T-helper 9 cell (primary cell): Measurements from ENCODE around the gene COL5A2.
A peak's percentile ranks its signal among the peaks of the same experiment; 100 is the strongest.

Source experiments
- DNase-seq: peaks from one replicate; pipeline ENCODE4 v3.0.0-alpha.2; 2020

COL5A2 gene

DNA sequence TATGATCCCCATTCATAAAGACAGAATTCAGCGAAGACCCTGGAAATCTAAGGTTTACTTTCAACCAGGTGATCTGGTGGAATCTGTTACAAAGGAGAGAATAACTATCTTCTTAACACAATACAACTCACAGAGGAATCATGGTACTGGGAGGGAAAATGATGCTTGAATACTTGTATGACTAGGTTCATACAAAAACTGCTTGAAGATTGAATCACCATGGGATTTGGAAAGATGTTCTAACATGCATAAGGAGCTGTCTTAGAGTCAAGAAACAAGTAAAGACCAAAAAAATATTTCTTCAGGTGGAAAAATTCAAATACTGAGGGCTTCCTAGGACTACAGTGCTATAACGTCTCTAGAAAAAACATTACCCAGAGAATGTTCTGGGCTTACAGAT is 32.2 kb downstream of the COL5A2 start:
- no peak for DNase-seq

DNA sequence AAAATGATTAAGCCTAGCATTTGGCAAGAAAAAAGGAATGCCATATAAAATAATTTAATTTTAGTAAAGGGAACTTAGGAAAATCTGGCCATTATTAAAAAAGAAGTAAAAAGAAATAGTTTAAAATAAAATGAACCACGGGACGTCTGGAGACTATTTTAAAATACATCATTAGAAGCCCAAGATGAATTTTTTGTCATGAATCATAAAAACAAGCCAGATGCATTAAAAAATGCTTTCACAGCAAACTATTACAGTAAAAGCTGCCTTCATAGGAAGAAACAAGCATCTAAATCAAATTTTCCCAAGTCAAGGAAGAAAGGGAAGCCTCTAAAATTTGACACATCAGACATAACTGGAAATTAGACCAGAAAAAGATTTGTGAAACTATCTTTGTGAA is 33.0 kb downstream of the COL5A2 start:
- DNase-seq = no peak

DNA sequence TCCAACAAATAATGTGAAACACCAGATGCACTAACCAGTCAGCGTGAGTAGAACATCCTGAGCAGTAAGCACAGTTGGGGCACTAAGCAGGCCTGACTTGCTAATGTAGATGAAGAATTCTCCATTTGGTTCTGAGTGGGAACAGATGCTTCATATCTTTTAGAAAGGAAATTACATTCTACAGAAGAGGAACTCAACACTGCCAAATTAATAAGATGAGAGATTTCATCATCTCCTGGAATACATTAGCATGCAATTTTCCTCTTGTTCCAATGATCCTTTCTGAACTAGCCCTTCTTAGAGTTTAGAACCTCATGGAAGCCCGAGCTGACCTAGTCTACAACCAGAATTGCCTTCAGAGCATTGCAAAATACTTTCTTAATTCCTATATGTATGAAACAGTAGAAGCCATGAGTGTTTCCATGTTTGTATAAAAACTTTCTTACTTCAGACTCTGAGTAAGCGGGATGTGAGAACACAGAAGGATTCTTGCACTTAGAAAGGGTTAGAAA is 34.8 kb downstream of the COL5A2 start:
- no peak for DNase-seq

DNA sequence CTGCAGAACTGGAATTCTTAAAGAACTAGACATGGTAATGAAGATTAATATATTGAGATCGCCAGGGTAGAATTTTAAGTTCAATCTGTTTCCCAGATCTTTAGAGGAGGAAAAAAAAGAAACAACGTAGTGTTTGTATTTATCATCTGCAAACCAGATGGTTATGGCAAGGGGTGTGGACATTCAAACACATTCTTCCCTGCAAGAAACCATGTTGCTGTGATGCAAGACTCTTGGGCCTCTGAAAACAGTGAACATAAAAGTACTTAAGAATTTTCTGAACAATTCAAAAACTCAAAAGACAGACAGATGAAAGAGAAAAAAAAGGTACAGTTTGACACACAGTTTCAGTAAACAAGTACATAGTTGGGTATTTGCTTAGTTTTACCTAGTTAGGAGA is 35.6 kb downstream of the COL5A2 start:
- no peak for DNase-seq

DNA sequence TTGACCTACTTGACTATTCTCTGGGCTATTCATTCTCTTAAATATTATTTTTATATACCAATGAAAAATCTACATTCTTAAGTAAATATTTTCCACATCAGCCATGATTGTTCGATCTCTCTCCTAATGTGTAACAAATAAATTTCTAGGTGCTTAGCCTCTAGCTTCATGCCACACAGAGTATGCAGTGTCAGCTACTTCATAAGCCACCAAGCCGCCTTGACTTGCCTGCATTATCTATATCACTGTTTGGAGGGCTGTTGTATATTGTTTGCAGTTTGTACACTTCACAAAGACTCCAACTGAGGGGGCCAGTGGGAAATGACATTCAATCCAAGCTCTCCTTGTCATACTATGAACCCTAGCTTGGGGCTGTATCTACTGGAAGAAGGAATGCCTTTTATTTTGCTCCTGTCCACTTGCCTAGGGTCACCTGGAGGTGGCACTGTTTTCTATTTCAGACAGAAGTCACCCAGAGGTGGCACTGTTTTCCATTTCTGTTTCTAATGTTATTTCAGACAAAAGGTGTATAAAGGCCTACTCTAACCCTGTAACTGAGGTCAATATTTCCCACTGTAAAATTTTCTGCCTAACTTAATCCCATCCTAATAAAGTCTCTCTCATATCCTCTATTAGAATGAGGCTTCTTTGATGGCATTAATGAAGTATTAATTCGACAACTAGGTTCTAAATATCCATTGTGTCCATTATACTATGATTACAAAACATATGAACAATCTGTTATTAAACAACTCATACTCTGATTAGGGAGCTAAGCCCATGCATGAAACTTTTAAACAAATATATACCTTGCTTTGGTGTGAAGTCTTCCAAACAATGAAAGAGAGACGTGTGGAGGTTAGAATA is 36.4 kb downstream of the COL5A2 start:
- DNase-seq = peak; percentile 17

DNA sequence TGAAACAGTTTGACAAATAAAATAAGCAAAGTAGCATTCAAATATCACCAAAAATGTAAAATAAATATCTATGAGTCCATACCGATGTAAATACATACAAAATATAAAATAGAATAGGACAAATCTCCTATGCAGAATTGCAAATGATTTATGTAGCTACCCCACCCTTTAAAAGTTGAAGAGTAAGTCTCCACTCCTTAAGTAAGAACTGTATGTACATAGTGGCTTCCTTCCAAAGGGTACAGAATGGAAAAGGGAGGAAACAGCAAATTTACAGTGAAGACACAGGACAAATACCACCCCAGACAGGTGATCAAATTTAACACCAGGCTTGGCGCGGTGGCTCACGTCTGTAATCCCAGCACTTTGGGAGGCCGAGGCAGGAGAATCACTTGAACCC is 40.8 kb downstream of the COL5A2 start:
- no peak for DNase-seq

DNA sequence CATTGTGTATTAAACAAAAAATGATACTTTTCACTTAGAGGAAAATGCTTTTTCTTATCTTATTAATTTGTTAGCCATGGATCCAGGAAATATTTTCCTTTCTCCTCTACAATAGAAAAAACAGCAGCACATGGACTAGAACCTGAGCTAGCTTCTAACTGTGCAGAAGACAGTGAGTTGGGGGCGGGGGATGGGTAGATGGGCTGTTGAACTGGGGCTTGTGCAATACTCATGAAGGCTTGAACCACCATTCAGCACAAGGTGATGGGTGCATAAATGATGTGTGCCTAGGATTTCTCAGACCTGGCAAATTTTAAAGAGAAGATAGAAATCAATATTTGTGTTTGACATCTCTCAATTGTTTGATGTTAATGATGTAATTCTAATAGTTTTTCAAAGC is 42.0 kb downstream of the COL5A2 start:
- DNase-seq = no peak

DNA sequence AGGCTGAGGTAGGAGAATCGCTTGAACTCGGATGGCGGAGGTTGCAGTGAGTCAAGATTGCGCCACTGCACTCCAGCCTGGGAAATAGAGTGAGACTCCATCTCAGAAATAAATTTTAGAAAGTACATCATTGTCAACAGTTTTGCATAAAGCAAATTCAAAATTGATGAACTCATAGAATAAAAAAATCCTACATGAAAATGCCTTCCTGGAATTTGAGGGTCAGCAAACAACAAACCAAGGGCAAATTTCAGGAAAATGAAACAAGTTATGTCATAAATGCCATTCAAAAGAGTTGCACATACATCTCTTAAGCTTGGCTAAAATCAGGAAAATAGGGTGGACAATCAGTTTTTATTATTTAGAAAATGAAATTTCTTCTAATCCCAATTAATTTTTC is 45.1 kb downstream of the COL5A2 start:
- no peak for DNase-seq

DNA sequence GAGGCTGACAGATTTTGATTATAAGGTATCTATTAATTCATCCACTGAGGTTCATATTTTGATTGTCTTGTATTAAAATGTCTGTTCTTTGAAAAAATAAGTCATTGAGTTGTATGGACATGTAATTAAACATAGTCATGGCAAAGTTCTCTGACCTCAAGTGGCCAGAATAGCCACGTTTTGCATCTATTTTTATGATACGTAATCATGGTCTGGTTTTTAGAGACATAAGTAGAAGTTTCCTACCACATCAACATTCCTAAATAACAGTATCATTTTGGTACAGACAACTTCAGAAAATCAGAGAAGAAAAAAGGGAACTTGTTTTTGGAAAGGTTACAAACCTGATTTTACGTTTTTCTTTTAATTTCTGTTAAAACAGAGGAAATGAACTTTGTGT is 47.6 kb downstream of the COL5A2 start:
- no peak for DNase-seq

DNA sequence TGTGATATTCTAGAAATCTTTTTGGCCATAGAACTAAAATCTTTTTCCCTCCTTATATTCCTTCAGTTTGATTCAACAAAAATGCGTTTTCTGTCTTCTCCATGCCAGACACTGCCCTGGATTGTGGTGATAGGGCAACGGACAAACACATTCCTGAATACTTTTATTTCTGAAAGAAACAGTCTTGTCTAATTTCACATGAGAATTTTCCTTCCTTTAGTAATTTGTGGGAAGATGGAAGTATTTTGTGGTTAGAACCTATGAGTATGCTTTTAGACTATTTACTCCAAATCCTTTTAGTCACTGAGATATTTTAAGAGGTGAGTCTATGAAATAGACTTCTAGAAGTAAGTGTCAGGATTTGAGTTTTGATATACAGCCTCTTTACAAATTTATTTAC is 49.6 kb downstream of the COL5A2 start:
- no peak for DNase-seq

DNA sequence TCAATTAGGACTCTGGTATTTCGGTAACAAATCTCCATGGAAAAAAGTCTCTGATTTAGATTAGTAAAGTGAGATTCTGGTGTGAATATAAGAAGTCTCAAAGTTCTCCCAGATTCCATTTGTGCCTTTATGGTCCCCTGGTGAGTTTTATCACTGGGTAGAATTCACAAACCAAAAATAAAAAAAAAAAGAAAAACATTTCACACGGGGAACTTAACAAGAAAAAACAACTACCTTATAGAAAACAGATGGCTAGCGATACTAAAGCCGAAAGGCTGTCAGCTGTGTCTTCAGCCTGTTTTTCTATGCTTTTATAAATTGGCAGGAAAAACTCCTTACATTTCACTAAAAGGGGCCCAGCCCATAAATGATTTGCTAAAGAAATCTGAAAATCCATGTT is 50.6 kb downstream of the COL5A2 start:
- no peak for DNase-seq

DNA sequence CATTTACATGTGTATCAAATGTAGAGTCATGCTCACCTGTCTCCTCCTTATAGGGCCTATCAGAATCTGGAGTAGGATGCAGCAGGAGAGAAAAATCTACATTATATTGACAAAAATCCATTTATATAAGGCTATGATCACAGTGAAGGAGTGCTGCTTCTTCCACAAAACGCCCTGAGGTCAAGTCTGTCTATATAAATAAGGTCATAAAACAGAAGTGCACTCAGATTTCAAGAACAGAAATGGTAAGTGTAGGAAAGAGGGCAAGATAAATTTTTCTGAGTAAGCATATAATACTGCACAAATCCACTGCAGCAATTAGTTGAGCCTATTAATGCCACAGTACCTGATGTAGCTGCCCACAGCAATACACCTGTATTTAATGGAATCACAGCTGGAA is 51.8 kb downstream of the COL5A2 start:
- no peak for DNase-seq

DNA sequence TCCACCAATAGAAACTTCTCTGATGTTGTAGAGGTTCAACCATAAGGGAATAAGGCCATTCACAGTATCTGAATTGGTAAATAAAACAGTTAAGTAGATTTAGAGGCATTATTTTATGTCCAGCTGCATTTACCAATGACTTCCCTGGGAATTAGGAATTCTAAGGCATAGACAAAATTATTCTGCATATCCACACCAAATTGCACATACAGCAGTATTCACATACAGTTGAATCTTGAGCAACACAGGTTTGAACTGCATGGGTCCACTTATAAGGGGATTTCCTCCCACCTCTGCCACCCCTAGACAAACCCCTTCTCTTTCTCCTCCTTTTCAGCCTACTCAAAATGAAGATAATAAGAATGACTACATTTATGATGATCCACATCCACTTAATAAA is 54.4 kb downstream of the COL5A2 start:
- DNase-seq = no peak

DNA sequence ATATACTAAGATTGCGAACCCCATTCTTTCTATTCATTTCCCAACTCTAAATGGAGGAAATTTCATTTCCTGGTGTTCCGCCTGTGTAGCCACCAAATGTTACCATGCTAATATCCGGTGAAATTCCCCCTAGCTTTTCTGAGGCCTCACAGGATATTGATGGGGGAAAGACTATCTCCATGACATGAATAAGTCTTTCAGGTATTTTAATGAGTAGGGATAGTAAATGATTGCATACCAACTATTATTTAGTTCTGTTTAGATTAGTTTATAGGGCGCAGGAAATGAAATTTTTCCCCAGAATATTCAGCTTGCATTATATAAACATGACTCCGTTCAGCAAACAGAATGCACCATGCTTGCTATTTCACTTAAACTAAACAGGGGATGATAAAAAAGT is 55.4 kb downstream of the COL5A2 start:
- DNase-seq = no peak

DNA sequence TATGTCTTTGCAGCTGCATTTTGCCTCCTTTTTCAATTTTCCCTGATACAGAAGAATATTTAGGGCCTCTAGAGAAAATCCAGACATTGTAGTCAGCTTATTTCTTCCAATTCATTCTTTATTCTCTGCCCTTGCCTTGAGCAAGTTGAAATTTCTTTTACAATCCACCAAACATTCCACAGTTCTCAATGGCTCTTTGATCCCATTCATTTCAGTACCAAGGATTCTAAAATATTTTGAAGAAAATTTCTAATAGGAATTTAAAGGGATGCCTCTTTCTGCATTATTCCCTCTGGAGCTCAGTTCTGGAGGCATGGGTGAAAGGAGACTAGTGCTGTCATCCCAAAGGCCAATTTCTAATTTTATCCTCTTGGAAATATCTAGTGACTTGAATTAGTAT is 61.2 kb downstream of the COL5A2 start:
- DNase-seq = no peak

DNA sequence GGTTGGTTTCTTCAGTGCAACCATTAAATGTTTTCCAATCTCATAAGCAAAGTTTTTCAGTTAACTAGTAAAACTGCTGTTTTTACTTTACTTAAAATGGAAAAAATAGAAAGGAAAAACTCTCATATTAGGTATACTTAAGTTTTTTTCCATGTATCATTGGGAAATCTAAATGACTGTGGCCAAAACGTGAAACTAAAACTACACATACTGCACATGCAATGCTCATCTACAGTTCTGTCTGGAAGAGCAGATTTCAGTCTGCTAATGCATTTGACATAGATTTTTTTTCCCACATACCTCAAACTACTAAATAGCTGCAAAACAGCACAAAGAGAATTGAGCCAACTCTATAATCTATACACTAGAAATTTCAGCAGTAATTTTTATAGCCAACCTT is 62.6 kb downstream of the COL5A2 start:
- DNase-seq = no peak

DNA sequence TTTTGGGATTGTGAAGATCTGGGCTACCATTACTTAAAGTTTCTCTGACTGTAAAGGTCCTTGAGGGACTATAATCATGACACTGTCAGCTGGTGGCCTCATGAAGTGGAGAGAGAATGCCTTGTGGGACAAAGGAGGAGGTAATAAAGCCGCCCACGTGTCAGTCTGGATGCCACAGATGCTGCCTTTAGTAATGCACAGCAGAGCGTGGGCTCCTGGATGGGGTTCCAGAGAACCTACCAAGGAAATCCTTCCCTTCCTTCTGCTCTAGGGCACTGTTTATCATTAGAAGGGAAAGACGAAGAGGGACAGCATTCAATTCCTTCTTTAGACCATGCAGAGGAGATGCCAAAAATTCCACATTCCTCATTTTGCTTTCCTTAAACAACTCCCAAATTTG is 63.5 kb downstream of the COL5A2 start:
- no peak for DNase-seq

DNA sequence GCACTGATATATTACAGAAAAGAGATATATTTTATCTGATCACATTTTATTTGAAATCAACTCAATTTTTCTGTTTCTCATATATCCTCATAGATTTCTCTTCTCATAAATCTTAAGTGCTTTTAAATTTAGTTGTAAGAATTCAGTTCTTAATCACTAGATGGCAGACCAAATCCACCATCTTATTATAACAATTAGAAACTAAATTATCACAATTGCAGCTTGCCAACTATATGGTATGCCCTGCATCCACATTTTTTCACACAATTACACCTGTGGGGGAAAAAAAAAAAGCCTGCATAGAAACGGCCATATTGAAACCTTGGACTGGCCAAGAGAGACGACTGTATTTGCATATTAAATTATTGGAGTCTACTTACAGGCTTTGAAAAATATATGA is 64.4 kb downstream of the COL5A2 start:
- no peak for DNase-seq

DNA sequence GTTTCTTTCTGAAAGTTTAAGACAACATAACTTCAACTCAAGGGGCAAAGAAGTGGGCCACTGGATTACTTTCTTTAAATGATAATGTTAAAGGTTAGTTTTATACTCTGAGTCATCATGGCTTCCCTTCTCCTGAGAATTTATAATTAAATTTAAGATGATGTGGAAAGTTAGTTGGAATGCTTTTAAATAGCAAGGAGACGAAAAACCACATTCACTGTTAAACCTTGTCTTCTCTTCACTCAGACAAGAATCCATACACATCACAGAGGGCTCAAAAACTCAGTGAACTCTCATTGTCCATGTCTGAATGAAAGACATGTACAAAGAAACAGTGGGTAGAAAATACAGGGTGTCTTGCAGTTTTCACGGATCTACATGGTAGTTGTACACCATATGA is 65.6 kb downstream of the COL5A2 start:
- no peak for DNase-seq

DNA sequence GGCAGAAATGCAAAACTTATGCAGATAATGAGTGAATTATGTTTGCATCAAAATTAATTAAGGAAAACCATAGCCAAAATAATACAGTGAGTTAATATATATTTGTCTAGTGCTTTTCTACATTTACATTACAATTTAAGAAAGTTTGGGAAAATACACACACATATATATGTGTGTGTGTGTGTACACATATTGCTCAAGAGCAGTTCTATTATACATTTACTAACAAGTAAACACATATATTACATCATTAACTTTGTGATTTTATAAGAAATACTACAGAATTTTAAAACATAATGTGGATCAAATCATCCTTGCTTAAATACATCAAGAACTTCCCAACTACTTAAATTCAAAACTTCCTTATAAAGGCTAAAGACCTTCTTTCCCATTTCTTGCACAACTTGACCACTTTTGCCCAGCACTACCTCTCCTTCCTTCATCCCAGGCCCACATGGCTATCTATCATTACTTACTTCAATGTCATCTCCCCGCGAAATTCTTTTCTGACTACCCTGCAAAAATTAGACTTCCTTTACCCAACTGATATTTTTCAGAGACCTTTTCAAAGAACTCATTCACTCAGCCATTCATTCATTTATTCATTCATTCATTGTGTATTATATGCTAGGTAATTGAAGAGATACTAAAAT is 68.4 kb downstream of the COL5A2 start:
- DNase-seq = no peak

DNA sequence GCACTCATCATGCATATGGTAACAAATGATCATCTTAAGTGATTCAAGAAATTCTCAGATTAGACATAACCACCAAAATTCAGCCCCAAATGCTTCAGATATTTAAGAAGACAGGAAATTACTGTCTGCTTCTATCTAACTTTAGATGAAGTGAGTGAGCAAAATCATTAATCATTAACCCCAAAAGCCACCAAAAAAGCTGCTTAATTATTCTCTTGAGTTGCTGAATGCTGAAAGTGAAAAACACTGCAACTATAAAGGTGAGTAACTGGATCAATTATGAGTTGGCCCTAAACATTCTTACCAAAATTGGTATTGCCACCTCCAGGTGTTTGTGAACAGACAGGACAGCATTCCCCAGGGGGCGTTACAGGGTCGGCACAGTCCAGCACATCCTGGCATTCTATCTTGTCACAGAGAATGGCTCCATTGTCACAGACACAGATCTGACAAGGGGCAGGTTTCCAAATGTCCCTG is 69.6 kb downstream of the COL5A2 start:
- DNase-seq = no peak

DNA sequence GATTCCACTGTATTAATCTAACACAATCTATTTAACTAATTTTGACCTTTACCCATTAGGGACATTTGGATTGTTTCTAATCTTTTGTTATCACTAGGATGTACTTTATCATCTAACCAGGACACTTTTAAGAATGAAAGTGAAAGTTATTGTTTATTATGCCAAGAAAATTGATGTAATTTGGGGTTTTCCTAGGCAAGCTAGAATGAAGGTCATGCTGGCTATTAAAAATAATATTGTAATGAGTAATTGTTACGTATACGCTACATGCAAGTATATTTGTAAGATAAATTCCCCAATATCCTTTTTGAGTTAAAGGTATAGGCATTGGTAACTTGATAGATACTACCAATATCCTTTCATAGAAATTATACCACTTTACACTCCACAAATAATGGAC is 74.6 kb downstream of the COL5A2 start:
- DNase-seq = no peak

DNA sequence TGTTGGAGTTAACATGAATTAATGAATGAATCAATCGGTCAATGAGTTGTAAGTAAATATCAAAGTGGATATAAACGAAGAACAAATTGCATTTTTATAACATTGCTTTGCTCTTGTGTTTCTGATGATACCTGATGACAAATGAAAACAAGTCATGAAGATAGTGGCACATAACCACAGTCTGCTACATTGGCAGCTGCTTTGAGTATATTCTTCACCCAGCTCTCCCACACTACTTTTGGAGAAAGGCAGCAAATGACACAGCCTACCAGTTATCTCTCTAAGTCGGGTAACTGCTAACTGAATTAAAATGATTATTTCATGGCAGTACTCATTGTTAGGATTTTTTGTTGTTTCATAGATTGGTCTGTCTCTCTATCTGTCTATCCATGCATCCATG is 76.8 kb downstream of the COL5A2 start:
- no peak for DNase-seq

DNA sequence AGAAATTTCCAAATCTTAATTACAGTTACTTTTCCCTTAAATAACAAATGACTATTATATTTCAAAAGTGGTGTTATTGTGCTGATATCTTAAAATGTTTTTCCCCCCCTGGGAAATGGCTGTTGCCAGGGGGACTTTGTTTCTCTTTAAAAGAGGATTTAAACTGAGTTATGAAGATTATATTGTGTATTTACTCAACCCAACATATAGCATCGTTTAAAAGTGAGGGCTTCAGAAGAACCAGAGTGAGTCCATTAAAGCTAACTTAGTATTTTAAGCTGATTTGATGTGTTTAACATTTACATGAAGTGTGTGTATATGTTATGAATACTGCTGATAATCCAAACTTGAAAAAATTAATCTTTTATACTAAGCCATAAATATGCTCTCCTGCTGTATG is 81.6 kb downstream of the COL5A2 start:
- DNase-seq = no peak
